NCI-H2171 treated with DMSO at 0.1 percent for 48 hours (cell line): ENCODE results near the gene CYP2J2.
"Not testable (repeated sequence)": the region's sequence is repeated elsewhere in the genome, so short reads cannot be mapped to it uniquely, and the experiment has no call there.

ENCODE experiments used
- DNase-seq: peaks from one replicate; lab custom pipeline; 2025; lab: John Stamatoyannopoulos, UW

Gene CYP2J2

DNA sequence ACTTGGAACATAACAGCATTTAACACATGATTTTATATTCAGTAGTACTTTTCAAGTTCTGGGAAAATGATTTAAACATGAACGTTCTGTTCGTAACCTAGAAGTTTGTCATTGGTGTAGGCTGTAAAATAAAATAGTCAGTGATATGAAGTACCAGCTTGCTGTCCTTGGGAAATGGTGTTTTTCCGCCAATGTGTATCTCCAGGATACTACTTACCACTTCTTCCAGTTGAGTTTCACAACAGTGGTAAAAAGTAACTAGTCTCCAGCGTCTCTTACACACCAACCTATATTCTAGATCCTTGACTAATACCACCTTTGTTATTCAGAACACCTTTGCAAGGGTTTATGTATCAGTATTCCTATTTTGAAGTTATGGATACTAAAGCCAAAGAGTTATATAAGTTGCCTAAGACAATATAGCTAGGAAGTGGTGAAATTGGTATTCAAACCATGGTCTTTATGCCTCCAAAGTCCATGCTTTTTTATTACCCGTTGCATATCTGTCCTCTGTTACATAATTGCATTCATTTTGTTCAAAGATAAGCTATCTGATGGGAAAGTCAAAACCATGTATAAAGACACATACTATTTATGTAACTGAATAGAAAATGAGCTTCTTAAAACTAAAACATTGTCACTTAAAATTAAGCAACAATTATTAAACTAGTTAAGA, 68.8 kb downstream of the CYP2J2 start:
- DNase-seq, result no peak

DNA sequence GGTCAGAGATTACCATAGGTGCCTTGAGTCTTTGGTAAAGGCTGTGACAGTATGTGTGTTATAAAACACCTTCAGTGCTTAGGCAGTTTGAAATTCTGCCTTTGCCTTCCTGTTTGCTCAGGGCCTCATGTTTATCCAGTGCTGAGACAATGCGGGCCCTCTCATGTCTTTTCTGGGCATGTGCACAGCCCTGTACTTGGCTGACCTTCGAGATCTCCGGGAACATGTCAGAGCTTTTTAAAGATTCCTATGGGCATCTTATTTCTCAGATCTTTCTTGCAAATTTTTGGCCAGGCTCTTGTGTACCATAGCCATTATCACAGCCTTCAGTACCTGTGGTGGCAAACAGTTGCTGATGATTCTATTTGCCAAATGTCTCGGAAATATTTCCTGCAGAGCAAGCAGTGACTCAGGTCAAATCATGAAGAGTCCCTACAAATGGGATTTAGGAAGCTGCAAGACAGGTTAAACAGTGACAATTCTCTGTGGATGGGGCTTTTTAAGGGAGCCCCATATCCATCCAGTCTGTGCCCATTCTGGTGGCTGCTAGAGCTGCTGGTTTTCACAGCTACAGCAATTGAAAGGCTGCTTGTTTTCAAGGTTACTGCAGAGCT, 69.7 kb downstream of the CYP2J2 start:
- no peak for DNase-seq

DNA sequence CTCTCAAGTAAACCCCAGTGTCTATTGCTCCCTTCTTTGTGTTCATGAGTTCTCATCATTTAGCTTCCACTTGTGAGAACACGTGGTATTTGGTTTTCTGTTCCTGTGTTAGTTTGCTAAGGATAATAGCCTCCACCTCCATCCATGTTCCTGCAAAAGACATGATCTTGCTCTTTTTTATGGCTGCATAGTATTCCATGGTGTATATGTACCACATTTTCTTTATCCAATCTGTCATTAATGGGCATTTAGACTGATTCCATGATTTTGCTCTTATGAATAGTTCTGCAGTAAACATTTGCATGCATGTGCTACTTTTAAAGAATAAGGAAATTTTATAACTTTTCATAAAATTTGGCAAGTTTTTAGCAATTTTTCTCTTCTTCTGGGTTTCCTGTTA, 71.3 kb downstream of the CYP2J2 start:
- not testable (repeated sequence) for DNase-seq

DNA sequence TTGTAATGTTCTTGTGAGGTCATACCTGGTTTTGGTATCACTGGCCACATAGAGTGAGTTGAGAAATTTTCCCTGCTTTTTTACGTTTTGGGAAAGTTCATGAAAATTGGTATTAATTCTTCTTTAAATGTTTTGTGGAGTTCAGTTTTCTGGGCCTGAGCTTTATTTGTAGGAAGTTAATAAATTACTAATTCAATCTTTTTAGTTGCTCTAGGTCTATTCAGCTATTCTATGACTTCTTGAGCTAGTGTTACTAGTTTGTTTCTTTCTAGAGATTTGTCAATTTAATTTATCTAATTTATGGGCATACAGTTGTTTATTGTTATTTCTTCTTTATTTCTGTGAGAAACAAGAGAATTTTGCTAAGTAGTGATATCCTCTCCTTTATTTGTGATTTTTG, 74.5 kb downstream of the CYP2J2 start:
- no peak for DNase-seq

DNA sequence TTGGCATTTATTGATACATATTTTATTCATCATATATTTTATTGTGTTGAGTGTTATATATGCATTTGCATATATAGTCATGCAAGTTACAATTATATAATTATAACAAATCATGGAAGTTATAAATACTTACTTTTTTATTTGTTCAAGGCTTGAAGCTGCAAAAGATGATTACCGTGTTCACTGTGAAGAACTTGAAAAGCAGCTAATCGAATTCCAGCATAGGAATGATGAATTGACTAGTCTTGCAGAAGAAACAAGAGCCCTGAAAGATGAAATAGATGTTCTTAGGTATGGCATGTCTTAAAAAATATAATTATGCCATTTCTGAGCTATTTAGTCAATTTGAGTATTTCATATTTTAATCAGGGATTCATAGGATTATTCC, 79.7 kb downstream of the CYP2J2 start:
- no peak for DNase-seq

DNA sequence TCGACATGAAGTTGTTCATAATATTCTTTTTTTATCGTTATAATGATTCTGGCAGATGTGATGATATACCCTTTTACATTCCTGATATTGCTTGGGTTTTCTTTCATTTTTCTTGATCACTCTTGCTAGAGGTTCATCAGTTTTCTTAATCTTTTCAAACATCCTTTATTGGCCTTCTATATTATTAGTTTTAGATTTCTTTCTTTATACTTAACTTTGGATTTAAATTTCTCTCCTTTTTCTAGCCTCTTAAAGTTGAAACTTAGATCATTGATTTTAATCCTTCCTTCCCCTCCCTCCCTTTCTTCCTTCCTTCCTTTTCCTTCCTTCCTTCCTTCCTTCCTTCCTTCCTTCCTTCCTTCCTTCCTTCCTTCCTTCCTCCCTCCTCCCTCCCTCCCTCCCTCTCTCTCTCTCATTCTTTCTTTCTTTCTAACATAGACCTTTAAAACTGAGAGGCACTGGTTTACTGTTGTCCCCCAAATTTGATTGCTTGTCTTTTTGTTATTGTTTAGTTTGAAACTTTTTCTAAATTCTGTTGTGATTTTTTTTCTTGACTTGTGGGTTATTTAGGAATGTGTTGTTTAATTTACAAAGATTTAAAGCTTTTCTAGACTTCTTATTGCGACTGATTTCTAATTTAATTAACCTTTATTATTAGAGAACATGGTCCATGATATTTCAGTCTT, 80.2 kb downstream of the CYP2J2 start:
- DNase-seq, result no peak

DNA sequence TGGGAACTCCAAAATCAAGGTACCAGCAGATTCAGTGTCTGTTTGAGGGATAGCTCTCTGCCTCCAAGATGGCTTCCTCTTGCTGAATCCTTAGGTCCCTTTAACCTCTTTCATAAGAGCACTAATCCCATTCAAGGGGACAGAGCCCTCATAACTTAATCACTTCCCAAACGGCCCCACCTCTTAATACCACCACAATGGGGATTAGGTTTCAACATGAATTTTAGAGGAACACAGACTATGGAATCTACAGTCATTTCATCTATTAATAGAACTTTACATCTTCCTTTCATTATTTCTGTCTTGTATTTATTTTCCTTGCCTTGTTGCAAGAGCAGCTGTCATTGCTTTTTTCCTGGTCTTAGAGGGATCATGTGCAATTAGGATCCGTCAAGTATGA, 81.5 kb downstream of the CYP2J2 start:
- no peak for DNase-seq
